ENCODE data around the gene TSHZ2.

GRCh38 chr20:52978851-52979250 is 6.7 kb downstream of the TSHZ2 start:
- TF ChIP-seq POLR2AphosphoS5 (IDR thresholded peaks at IDR 0.05; ENCODE audit: low read depth, low read length) (no peak), REST (IDR thresholded peaks at IDR 0.05; ENCODE audit: insufficient read depth in 1 of 2, low read depth in 2 of 2, low read length in 2 of 2) (no peak), SIN3A (IDR thresholded peaks at IDR 0.05; ENCODE audit: borderline replicate concordance, insufficient read depth, low read length) (no peak)

All from PFSK-1 (cell line).